ENCODE results near the gene PKNOX2. TPM values are rescaled to one million over a fixed set of nuclear protein-coding genes. Genes with fewer than 3 reads are reported as not detected.

Gene PKNOX2
- total RNA-seq, 4 donors from 2014 or later = 0.51 to 4.3 (median 2.3) TPM

- TF ChIP-seq CTCF (IDR thresholded peaks at IDR 0.05; ENCODE audit: low read depth) = no peak
Observed at GRCh38 chr11:125129316-125129993, 35.1 kb upstream of the PKNOX2 start.

GRCh38 chr11:125132071-125132470 lies 32.5 kb upstream of the PKNOX2 start:
- TF ChIP-seq CTCF (IDR thresholded peaks at IDR 0.05; ENCODE audit: low read depth) = no peak

GRCh38 chr11:125132596-125132995 lies 32.0 kb upstream of the PKNOX2 start:
- no peak for TF ChIP-seq CTCF (IDR thresholded peaks at IDR 0.05; ENCODE audit: low read depth)

- TF ChIP-seq CTCF (IDR thresholded peaks at IDR 0.05; ENCODE audit: low read depth) = no peak
Observed at GRCh38 chr11:125136001-125136400, 28.6 kb upstream of the PKNOX2 start.

- TF ChIP-seq CTCF (IDR thresholded peaks at IDR 0.05; ENCODE audit: low read depth) = no peak
Observed at GRCh38 chr11:125138966-125139365, 25.6 kb upstream of the PKNOX2 start.

GRCh38 chr11:125139778-125140177 lies 24.8 kb upstream of the PKNOX2 start:
- TF ChIP-seq CTCF (IDR thresholded peaks at IDR 0.05; ENCODE audit: low read depth) = no peak

GRCh38 chr11:125140233-125140632 lies 24.3 kb upstream of the PKNOX2 start:
- no peak for TF ChIP-seq CTCF (IDR thresholded peaks at IDR 0.05; ENCODE audit: low read depth)
